CMK (cell line): ENCODE measurements around the gene VWA3B.
"Not testable (repeated sequence)": the region's sequence is repeated elsewhere in the genome, so short reads cannot be mapped to it uniquely, and the experiment has no call there.

Source experiments
- DNase-seq: peaks from one replicate; pipeline ENCODE4 v3.0.0-alpha.2; 2010; ENCODE audit warnings: low read depth

Gene VWA3B, protein sequence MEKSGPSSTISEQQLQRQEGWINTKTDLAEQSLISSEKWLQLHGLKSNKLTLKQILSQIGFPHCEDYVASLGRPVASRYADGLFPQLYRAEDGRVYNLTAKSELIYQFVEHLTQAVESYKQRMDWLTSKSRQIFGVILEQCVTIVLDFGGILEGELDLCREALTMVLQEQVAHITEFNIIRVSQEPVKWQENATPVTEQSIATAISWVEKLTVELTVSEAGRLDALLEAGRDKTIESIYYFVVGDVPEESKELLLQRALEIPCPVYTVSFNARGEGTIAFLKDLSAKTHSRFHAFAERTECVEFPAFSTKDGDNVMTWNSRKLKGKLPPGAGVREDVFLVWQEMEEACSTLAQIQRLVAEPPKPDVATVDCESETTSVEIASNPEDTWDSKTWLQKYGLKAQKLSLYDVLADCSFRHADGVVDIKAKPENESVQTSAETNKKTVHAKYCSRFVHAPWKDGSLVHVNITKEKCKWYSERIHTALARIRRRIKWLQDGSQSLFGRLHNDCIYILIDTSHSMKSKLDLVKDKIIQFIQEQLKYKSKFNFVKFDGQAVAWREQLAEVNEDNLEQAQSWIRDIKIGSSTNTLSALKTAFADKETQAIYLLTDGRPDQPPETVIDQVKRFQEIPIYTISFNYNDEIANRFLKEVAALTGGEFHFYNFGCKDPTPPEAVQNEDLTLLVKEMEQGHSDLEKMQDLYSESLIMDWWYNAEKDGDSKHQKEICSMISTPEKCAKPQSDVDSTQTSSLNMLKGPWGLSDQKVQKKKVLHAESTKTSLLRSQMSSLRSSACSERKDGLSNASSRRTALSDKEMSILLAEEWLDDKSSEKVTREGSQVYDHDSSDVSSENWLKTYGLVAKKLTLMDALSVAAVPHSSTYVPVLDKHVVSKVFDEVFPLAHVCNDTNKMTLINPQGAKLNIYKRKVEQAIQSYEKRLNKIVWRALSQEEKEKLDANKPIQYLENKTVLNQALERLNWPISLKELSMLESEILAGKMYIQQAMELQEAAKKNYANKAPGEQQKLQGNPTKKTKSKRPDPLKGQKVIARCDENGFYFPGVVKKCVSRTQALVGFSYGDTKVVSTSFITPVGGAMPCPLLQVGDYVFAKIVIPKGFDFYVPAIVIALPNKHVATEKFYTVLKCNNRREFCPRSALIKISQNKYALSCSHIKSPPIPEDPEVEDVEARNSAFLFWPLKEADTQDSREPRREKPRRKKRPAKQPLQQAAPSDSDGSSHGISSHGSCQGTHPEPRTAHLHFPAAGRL (N-terminal part only)

DNA sequence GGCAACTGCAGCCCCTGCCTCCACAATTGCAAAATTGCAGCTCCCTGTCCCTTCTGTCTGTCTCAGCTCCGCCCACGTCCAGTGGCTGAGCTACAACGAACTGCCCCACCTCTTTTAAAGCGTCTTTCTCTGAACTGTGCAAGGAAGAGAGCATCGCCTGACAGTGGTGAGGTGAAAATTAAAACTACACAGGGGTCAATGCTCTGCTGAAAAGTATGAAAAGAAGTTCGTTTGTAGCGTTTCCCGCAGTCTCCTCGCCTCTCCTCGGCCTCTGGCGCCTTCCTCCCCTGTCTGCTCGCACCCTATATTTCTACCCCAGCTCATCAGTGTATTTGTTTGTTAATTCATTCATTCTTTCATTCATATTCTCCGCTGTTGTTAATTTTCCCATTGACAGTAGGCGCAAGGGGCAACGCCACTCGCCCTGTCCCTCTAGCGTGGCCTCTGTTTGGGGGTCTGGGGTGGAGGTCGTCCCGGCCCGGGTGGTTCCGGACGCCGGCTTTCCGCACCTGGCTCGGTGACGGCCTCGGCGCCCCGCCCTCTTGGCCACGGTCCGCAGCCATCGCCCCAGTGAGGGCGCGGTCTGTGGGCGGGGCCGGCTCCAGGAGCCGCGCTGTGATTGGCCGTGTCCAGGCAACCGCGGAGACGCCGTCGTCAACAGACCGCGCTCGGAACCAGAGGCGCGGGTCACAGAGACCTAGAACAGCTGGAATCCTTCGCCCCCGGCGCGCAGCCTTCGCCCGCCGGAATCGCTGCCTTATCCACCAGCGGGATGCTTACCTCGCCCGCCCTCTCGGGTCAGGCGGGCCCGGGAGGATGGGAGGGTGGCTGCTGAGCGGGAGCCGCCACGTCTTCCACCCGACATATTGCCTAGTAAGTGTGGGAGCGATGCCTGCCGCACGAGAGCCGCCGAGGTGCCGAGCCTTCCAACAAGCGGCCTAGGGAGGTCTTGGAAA lies at the start of gene VWA3B:
Gene VWA3B (plus strand): TSS at position 677 of the 956 bp plus-strand sequence. CDS start 5,926 bp downstream, outside the sequence.
- DNase-seq: no peak

DNA sequence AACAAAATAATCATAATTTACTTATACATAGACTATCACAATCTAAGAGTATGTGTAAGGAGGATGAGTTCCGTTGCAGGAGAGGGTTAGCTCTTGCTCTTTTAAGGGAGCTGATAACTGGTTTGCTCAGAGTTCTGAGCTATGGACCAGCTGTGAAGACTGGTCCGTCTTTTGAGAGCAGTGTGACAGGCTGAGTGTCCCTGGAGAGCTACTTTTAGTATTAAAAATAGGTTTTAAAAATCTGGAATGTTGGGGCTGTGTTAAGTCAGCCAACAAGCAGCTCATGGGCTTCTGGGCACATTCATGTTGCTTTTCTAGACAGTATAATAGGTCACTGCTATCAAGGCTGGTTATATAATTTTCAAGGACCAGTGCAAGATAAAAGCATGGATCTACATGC lies 49.8 kb upstream of the VWA3B start:
- DNase-seq: no peak

DNA sequence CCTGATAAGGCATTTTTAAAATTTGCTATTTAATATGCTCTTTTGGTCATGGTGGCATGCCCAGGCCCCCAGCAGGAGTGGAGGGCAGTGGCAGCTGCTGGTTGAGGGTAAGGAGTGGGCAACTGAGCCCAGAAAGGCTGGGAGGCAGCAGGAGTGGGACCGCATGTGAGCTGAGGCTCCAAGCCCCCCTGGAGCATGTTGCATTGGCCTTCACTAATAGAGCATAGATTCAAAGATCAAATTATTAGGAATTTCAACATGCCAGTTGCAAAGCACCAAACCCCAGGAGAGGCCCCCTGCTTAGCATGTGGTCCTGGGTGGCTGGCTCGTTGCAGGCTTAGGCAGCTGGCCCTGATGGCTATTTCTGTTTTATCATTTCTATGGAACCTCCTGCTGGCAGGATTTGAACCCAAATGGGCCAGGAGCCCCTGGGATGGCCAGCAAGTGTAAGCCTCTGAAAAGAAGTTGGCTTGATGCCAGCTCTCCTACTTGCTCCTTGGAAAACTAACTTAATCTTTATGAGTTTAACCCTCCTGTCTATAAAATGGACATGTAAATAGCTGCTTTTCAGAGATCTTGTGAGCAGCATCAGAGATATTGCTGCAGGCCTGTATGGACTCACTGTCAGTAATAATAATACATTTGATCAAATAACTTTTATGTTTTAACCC lies 49.2 kb upstream of the VWA3B start:
- DNase-seq: no peak

DNA sequence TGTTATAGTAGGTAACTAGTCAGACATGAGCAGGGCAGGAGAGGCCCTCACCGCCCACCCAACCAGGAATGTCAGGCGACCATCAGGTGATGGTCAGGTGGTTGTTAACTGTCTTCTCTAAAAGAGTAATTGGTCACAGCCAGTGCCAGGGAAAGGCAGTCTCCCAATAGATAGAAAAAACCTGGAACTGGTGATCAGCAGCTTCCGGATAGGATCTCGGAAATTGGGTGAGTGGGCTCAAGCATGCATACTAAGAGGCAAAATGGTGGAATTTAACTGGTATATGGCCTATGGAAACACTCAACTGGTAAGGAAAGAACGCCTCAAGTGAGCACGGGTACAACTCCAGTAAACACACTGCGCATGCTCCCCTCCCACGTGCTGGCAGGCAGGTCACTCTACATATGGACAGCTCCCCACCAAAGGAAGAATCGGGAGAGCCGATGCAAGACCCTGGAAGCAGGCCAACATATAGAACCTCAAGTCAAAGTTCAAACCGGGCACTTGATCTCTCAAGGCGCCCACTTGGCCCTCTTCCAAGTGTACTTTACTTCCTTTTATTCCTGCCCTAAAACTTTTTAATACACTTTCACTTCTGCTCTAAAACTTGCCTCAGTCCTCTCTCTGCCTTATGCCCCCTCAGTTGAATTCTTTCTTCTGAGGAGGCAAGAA lies 47.7 kb upstream of the VWA3B start:
- DNase-seq: no peak

DNA sequence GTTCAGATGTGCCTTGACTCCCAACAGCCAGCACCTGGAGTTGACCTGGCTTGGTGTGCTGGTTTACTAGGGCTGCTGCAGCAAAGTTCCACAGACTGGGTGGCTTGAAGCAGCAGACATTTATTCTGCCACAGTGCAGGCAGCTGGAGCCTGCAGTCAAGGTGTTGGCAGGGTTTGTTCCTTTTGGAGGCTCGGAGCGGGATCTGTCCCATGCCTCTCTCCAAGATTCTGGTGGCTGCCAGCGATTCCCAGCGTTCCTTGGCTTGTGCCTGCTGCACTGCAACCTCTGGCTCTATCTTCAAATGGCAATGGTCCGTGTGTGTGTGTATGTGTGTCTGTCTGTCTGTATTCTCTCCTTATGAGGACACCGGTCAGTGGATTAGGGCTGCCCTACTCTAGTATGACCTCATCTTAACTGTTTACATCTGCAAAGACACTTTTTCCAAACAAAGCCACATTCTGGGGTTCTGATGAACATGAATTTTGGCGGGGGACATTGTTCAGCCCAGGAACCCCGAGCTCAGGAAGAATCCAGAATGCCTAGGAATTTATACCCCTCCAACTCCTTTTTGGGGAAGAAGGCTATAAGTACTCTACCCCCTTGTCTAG lies 46.5 kb upstream of the VWA3B start:
- no peak for DNase-seq

DNA sequence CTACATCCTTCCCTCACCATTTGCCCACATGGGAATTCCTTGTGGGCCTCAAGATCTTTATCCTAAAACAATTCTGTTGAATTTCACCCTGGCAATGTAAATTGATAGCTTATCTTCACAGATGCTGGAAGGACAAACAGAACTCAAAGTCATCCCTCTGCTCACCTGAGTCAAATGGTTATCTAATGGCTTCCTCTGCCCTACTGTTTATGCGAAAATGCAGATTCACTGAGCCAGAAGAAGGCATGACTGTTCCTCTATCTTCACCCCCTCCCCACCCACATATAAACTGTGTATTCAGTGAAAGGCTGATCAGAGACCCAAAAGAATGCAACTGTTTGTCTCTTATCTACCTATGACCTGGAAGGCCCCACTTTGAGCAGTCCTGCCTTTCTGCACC lies 43.9 kb upstream of the VWA3B start:
- no peak for DNase-seq

DNA sequence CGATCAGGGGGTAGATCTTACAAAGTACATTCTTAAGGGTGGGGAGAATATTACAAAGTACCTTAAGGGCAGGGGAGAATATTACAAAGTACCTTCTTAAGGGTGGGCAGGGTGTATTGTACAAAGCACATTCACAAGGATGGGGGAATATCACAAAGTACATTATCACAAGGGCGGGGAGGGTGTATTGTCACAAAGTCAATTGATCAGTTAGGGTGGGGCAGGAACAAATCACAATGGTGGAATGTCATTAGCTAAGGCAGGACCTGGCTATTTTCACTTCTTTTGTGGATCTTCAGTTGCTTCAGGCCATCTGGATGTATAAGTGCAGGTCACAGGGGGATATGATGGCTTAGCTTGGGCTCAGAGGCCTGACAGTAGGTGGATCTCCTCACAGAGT lies 42.2 kb upstream of the VWA3B start:
- not testable (repeated sequence) for DNase-seq

DNA sequence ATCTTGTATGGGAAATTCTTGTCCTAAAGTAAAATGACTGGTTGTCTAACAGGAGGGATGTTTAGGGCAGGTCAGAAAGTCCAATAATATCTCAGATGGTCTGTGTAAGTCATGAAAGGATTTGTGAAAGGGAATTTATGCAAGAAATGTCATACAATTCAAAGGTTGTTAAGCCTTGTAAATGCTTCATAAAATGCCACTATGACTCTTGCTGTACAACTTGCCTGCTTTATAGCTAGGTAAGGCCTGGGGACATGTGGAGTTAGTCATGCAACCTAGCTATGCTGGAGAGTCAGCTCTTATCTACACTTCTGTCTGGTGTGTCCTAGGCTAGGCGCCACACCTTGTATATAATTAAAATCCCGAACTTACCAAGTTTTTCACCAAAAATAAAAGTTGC lies 36.9 kb upstream of the VWA3B start:
- no peak for DNase-seq

DNA sequence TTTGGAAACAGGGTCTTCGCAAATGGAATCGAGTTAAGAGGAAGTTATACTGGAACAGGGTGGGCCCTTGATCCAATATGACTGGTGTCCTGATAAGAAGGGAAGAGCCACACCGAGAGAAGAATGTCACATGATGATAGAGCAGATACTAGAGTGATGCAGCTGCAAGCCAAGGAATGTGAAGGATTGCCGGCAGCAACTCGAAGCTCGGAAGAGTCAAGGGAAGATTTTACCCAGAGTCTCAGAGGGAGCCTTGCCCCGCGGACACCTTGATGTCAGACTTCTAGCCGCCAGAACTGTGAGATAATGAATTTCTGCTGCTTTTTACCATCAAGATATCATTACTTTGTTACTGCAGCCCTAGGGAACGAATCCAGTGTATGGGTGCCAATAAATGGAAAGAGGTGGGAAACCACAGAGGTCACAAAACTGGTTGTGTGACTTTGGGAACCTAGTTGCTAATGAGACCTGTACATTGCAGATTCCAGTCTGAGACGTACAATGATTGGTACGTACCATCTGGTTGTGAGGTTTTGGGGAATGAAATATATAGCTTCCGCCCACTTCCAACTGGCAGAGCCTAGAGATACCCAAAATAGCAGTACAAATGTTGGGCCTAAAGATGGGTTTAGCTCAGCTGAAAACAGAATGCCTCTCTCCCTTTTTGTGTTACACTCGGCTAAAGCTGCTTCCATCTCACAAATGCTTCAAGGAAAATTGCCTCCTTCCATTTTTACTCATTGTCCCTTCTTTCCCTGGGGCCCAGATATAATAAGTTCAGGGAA lies 28.6 kb upstream of the VWA3B start:
- DNase-seq: no peak

DNA sequence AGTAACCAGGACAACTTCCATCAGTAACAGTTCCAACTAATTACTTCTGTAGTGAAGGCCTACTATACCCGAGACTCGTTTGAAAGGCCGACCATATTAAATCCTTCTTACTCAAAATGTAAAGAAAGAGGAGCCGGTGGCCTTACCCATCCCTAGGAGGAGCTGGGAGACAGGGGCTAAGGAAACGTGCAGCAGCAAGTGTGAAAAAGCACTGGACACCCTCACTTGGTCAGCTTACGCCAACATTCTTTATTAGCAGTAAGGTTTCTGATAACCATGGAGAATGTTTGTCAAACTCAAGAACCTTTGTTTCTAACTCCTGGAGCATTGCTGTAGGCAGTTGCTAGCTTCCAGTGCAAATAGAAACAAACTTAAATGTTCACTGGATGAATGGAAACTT lies 26.7 kb upstream of the VWA3B start:
- DNase-seq: no peak

DNA sequence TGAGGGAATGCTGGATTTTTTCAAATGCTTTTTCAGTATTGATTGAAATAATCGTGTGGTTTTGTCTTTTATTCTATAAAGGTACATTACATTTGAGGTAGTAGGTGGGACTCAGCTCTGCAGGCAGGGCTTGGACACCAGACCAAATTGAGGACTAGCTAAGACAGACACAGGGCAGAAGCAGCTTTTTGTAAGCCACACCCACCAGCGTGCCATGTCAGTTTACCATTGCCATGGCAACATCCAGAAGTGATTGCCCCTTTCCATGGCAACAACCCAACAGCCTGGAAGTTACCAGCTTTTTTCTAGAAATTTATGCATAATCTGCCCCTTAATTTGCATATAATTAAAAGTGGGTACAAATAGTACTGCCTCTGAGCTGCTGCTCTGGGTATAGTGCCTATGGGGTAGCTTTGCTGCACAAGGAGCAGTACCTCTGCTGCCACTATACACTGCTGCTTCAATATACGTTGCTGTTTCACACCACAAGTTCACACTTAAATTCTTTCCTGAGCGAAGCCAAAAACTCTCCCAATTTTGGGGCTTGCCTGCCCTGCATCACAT lies 23.6 kb upstream of the VWA3B start:
- no peak for DNase-seq

DNA sequence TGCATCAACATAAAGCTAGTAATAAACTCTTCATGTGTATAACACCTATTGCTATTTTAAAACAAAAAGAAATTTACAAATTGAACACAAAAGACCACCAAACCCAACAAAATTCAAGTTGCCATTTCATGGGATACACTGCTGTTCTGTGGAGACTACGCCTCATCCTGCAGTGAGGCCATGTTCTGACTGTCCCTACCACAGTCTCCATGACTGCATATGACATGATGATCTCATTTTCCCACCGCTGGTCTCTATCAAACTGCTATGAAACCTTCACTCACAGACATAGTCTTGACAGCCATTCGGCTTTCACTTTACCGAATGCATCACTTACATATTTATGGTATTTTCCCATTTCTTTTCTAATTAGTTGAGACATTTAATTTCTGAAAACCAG lies 21.2 kb upstream of the VWA3B start:
- no peak for DNase-seq

DNA sequence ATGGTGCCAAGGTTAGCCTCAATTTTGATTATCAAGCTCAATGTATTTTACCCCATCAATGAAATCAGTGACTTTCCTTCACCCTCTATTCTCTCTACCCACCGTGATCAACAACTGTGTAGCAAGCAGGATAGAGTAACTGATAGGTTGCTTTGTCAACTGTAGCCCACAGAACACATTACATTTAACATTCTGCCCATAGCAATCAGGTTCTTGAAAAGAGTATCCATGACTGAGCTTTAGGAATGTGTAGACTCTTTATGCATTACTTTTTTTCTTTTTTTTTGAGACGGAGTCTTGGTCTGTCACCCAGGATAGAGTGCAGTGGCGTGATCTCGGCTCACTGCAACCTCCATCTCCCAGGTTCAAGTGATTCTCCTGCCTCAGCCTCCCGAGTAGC lies 19.8 kb upstream of the VWA3B start:
- DNase-seq: no peak

DNA sequence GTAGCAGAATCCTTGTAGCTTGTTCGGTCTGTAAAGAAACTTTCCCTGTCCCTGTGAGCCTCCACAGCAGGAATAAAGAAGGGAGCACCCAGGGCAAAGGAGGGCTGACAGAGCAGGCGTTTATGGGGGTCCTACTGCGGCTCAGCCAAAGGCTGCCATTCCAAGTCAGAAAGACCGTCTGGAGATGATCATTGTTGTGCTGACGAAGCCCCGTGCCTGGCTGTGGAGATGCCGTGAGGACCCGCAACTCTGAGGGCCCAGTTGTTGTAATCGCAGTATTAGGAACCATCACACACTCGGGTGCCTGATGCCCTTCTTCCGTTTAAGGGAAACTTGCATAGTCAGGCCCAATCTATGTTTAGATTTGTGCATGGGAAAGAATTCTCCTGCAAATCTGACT lies 16.9 kb upstream of the VWA3B start:
- no peak for DNase-seq

DNA sequence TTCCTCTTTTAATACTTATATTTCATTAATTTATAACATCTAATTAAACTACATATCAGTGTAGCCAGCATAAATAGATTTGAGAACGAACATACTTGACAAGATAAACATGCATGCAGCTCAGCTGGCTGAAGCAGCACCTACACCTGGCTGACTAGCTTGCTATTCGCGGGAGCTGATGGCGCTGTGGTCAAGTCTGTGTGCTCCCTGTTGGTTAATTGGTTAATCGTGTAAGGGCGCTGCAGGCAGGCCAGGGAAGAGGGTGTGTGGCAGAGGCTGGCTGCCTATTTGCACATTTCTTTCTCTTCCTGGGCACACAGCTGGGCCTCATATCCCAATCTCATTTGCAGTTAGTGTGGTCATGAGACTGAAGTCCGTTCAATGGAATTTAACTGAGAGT lies 14.5 kb upstream of the VWA3B start:
- no peak for DNase-seq

DNA sequence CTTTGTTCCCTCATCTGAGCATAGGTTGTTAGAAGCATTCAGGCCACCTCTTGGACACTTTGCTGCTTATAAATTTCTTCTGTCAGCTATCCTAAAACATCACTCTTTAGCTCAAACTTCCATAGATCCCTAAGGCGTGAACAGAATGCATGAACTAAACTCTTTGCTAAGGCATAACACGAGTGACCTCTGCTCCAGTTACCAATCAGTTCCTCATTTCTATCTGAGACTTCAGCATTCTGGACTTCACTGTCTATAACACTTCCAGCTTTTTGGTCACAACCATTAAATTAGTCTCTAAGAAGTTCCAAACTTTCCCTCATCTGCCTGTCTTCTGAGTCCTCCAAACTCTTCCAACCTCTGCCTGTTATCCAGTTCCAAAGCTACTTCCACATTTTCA lies 8.3 kb upstream of the VWA3B start:
- DNase-seq: no peak

DNA sequence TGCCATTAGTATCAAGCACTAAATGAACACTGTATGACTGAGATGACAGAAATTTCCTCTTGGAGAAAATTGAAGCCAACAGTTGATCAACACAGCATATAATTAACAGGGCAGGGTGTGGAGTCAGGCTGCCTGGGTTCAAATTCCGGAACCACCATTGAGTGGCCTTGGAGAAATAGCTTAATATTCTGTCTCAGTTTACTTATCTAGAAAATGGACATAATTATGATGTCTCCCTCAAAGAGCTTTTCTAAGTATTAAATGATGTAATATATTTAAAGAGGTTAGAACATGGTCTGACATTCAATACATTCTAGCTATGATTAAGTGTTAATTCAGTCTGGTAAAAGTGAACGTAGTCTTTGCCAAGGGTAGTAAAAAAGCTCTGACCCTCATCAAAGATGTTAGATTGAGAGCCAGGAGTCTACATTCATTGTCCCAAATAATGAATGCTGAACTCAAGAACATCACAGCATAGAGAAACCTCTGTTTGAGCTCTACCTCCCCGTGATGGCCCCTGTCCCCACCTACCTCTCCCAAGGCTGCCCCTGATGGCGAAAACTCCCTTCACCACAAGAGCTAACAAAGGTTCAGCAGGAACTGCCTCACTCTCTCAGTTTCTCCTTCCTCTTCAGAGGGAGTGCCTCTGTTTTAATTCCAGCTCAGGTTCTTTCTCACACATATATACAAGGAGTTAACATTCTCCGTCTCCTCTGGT lies 2.7 kb upstream of the VWA3B start:
- DNase-seq: no peak

DNA sequence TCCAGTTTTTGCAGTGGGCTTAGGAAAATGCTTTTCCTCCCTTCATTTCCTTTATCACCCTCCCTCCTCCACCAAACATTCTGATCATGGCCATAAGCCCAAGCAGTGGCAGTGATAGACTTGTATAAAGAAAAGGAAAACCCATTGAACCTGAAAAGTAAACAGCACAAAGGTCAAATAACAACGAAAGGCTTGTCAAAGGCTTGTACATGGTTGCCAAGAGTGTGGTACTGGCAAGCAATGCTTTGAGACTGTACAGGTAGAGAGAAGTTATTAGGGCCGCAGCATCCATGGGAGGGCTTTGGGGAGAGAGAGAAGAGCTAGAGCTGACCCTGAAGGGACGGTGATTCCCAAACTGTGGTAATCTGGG lies 2.1 kb upstream of the VWA3B start:
- no peak for DNase-seq
